Stomach (tissue), 4 donors: ENCODE results near the gene PSMC5.

Experiments
- CTCF ChIP-seq, 7 experiments: fragments of 450-650 bp in 4 of 7; fragments of 200-600 bp in 3 of 7; sonication (generic) in 3 of 7; IDR thresholded peaks; one replicate each; pipeline ENCODE4 v1.5.1; 2016 to 2019; ENCODE audit warnings: antibody characterized with exemption in 7 of 7, control low read depth in 2 of 7, mild to moderate bottlenecking in 1 of 7
- POLR2A ChIP-seq, 4 donors: fragments of 450-650 bp; IDR thresholded peaks; one replicate each; pipeline ENCODE4 v1.6.1; 2016; ENCODE audit warnings: antibody characterized with exemption in 4 of 4, control low read depth in 2 of 4, mild to moderate bottlenecking in 1 of 4, moderate library complexity in 1 of 4
- POLR2AphosphoS5 ChIP-seq, 3 donors: sonication (generic); formaldehyde crosslinking; IDR thresholded peaks; one replicate each; pipeline ENCODE4 v1.6.1; 2016; ENCODE audit warnings: antibody characterized with exemption in 3 of 3

GRCh38 chr17:63822537-63822936 lies 4.7 kb upstream of the PSMC5 start:
- no peak for TF ChIP-seq CTCF (IDR thresholded peaks at IDR 0.05)
- TF ChIP-seq POLR2AphosphoS5 (IDR thresholded peaks at IDR 0.05): no peak
- no peak for TF ChIP-seq POLR2A (IDR thresholded peaks at IDR 0.05)
